ENCODE data around the gene APOA5. TPM values are rescaled to one million over a fixed set of nuclear protein-coding genes. Genes with fewer than 3 reads are reported as not detected.

APOA5 gene
- polyA plus RNA-seq, 2 of the 4 experiments (the other 2 are of a cell fraction) = not detected

DNA sequence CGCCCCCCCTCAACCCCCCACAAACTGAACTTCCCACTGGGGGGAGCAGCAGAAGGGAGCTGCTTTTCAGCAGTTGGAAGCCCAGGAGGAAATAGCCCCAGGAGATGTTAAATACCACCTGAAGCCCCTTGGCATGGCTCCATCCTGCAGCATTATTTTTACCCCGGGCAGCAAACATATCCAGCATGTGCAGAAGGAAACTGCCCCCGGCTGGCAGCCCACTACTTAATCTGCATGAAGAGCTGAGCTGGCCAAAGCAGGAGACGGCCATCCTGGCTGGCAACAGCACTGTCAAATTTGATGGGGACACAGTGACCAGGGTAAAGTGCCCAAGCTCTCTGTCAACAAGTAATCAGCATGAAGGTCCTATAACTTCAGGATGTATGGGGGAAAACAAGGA, 50.9 kb downstream of the APOA5 start:
- Histone ChIP-seq H3K9me3 (no peaks in the 10 kb centered on the region), H3K4me3 (no peak overlapping the region), H3K4me1 (no peaks in the 10 kb centered on the region), H3K27ac (no peak overlapping the region), H3K4me2 (no peak overlapping the region)
- no peak for ATAC-seq
- no peak for FAIRE-seq
- TF ChIP-seq, protein P1, sequence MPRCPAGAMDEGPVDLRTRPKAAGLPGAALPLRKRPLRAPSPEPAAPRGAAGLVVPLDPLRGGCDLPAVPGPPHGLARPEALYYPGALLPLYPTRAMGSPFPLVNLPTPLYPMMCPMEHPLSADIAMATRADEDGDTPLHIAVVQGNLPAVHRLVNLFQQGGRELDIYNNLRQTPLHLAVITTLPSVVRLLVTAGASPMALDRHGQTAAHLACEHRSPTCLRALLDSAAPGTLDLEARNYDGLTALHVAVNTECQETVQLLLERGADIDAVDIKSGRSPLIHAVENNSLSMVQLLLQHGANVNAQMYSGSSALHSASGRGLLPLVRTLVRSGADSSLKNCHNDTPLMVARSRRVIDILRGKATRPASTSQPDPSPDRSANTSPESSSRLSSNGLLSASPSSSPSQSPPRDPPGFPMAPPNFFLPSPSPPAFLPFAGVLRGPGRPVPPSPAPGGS (IDR thresholded peaks at IDR 0.05) = no peak
- no peak for TF ChIP-seq ZFP36 (IDR thresholded peaks at IDR 0.05; ENCODE audit: borderline replicate concordance, partially characterized antibody)
- WGBS (ENCODE audit: missing lambda C conversion rate) = 48% methylated on average over 3 of the region's 4 CpGs
- ChIA-PET POLR2A (no interaction called here), CTCF (interaction anchor here (0.9 to 4.1 kb wide), 3 partner anchors 7 to 365 kb away, joined by 3 to 31 read pairs (median 3); no protein-coding TSS in a partner anchor)
- no peak for DNase-seq (ENCODE audit: low read depth in 1 of 2, low spot score in 1 of 2)

Other genes starting within 250 kb of the APOA5 start
- gene BUD13, start 18.9 kb downstream of the APOA5 start, polyA plus RNA-seq (2011; rRNA removed) = 12.6 and 16.2 TPM in 2 replicates
- gene BUD13, start 18.9 kb downstream of the APOA5 start, polyA plus RNA-seq (2017; fragmentation: RNase III; extraction: RNeasy Plus Mini Kit Qiagen cat#74134 plus additional on column Dnase treatment) = 9.8 to 10.9 TPM (median 9.8 TPM) in 3 replicates
- gene ZPR1, start 3.9 kb downstream of the APOA5 start, polyA plus RNA-seq (2011; rRNA removed) = 65.6 and 77.5 TPM in 2 replicates
- gene ZPR1, start 3.9 kb downstream of the APOA5 start, polyA plus RNA-seq (2017; fragmentation: RNase III; extraction: RNeasy Plus Mini Kit Qiagen cat#74134 plus additional on column Dnase treatment) = 42.2 to 49.0 TPM (median 44.1 TPM) in 3 replicates
- gene APOA4, start 31.4 kb upstream of the APOA5 start, polyA plus RNA-seq (2011; rRNA removed) = not detected in 2 replicates
- not detected in 3 replicates for gene APOA4, start 31.4 kb upstream of the APOA5 start, polyA plus RNA-seq (2017; fragmentation: RNase III; extraction: RNeasy Plus Mini Kit Qiagen cat#74134 plus additional on column Dnase treatment)
- not detected in 2 replicates for gene APOC3, start 38.0 kb upstream of the APOA5 start, polyA plus RNA-seq (2011; rRNA removed)
- not detected in 3 replicates for gene APOC3, start 38.0 kb upstream of the APOA5 start, polyA plus RNA-seq (2017; fragmentation: RNase III; extraction: RNeasy Plus Mini Kit Qiagen cat#74134 plus additional on column Dnase treatment)
- not detected in 2 replicates for gene APOA1, start 45.7 kb upstream of the APOA5 start, polyA plus RNA-seq (2011; rRNA removed)
- gene APOA1, start 45.7 kb upstream of the APOA5 start, polyA plus RNA-seq (2017; fragmentation: RNase III; extraction: RNeasy Plus Mini Kit Qiagen cat#74134 plus additional on column Dnase treatment) = 0.10 to 0.23 TPM (median 0.21 TPM) in 3 replicates